H1 (cell line): ENCODE data around the gene IGF2BP3. TPM values are rescaled to one million over a fixed set of nuclear protein-coding genes. Genes with fewer than 3 reads are reported as not detected.

Experiments
- ASH2L ChIP-seq: fragments of 200-600, 300-600 bp; sonication (generic); IDR thresholded peaks from one replicate; pipeline ENCODE4 v1.7.1; 2017; ENCODE audit warnings: low read length
- EZH2 ChIP-seq: fragments of 200-600 bp; sonication (generic); IDR thresholded peaks from 2 replicates; pipeline ENCODE4 v1.7.1; 2012; ENCODE audit warnings: low read depth, mild to moderate bottlenecking, moderate library complexity, low read length, inconsistent platforms; ENCODE audit not compliant: severe bottlenecking
- polyA plus RNA-seq, 7 experiments: library from polyadenylated mRNA; depleted of rRNA in 3 of 7; stranded (reverse) in 5 of 7; unstranded in 2 of 7; fragments of >200 nt in 5 of 7; fragments of 200-250 nt in 2 of 7; gene quantifications; 1 replicate in 5 of 7; 2 replicates in 1 of 7; 4 replicates in 1 of 7; pipeline versions ENCODE4 v1.2.1 to v1.2.3, GENCODE V29; 2011 to 2013; ENCODE audit warnings: missing spikeins in 2 of 7, mixed read lengths in 2 of 7
- total RNA-seq: library from RNA; stranded (reverse); fragmentation: NEBNext Ultra II Directional; extraction: Animal tissue kit (Norgen Biotek cat#: 25700); gene quantifications from 2 replicates; pipeline ENCODE4 v1.2.1, GENCODE V29; 2021

Gene IGF2BP3
- total and polyA plus RNA-seq, 2 of the 8 experiments (the other 6 are each of a cell fraction or from before 2014, with no cell fraction given): 66.3 to 193 TPM

- peak; percentile 92 for TF ChIP-seq ASH2L
- TF ChIP-seq EZH2: no peak
These were observed at the start of gene IGF2BP3 (continued) for GRCh38 chr7:23470330-23471105.
